OCI-LY7 (cell line): Measurements from ENCODE around the gene ARHGEF19. TPM values are rescaled to one million over a fixed set of nuclear protein-coding genes. Genes with fewer than 3 reads are reported as not detected.

ENCODE experiments used
- BruUV-seq: library from RNA; stranded (reverse); fragments of 400-500 nt; replicated peaks from 2 replicates; lab custom pipeline; 2021; lab: Mats Ljungman, UMichigan
- CTCF ChIA-PET: fragments of 300-600 bp; sonication (Branson Sonifier 250); formaldehyde crosslinking; loops from one replicate; lab custom pipeline; 2022; ENCODE audit warnings: antibody characterized with exemption; ENCODE audit not compliant: unreplicated experiment; lab: Charles Lee
- POLR2A ChIA-PET: fragments of 300-600 bp; sonication (Branson Sonifier 250); formaldehyde crosslinking; loops from one replicate; lab custom pipeline; 2022; ENCODE audit warnings: antibody characterized with exemption; lab: Charles Lee
- DNase-seq: peaks from one replicate; pipeline ENCODE4 v3.0.0-alpha.2; 2015; ENCODE audit warnings: low spot score
- H2AFZ ChIP-seq: fragments of 200-600 bp; sonication (generic), shearing (Covaris generic); 2 replicates; pipeline ENCODE4 v1.6.1; 2014; ENCODE audit warnings: mild to moderate bottlenecking, antibody characterized with exemption, low read length, moderate library complexity
- H3K27ac ChIP-seq: fragments of 200-600 bp; sonication (generic); 2 replicates; pipeline ENCODE4 v1.5.1; 2014; ENCODE audit warnings: mixed run types, low read depth, mild to moderate bottlenecking, moderate library complexity, low read length, inconsistent platforms; ENCODE audit not compliant: poor library complexity, severe bottlenecking
- H3K36me3 ChIP-seq: fragments of 200-600 bp; sonication (generic); 2 replicates; pipeline ENCODE4 v1.6.1; 2014; ENCODE audit warnings: mild to moderate bottlenecking, antibody characterized with exemption, low read length, moderate library complexity, mixed read lengths; ENCODE audit not compliant: insufficient read depth
- H3K4me1 ChIP-seq: fragments of 200-600 bp; sonication (generic); 2 replicates; pipeline ENCODE4 v1.5.1; 2014; ENCODE audit warnings: mild to moderate bottlenecking, low read length; ENCODE audit not compliant: insufficient read depth, poor library complexity, severe bottlenecking
- H3K4me2 ChIP-seq: fragments of 200-600 bp; sonication (generic); 2 replicates; pipeline ENCODE4 v1.6.1; 2014; ENCODE audit warnings: mild to moderate bottlenecking, low read length
- H3K4me3 ChIP-seq: fragments of 200-600 bp; sonication (generic); 2 replicates; pipeline ENCODE4 v1.5.1; 2014; ENCODE audit warnings: mild to moderate bottlenecking, low read depth, low read length; ENCODE audit not compliant: poor library complexity, severe bottlenecking
- H3K79me2 ChIP-seq: fragments of 200-600 bp; sonication (generic); 2 replicates; pipeline ENCODE4 v1.6.1; 2016; ENCODE audit warnings: low read depth, mild to moderate bottlenecking, low read length, moderate library complexity, mixed read lengths; ENCODE audit not compliant: insufficient read depth
- H3K9me2 ChIP-seq: fragments of 200-600 bp; sonication (generic); 2 replicates; pipeline ENCODE4 v1.6.1; 2016; ENCODE audit warnings: mild to moderate bottlenecking, low read length, mixed read lengths; ENCODE audit not compliant: insufficient read depth
- H3K9me3 ChIP-seq: fragments of 200-600 bp; sonication (generic); 2 replicates; pipeline ENCODE4 v1.6.1; 2014; ENCODE audit warnings: mild to moderate bottlenecking, mixed run types, low read length, mixed read lengths
- H4K20me1 ChIP-seq: fragments of 200-600 bp; sonication (generic); 2 replicates; pipeline ENCODE4 v1.6.1; 2014; ENCODE audit warnings: mild to moderate bottlenecking, antibody characterized with exemption, low read length, moderate library complexity, mixed read lengths; ENCODE audit not compliant: insufficient read depth
- CTCF ChIP-seq: fragments of 200-600 bp; sonication (generic); conservative IDR thresholded peaks from 2 replicates; pipeline ENCODE4 v1.5.1; 2014; ENCODE audit warnings: mild to moderate bottlenecking, antibody characterized with exemption, low read length, moderate library complexity, mixed read lengths
- EZH2phosphoT487 ChIP-seq: fragments of 200-600 bp; sonication (generic); IDR thresholded peaks from 2 replicates; pipeline ENCODE4 v1.6.1; 2018; ENCODE audit warnings: low read depth, borderline replicate concordance, mild to moderate bottlenecking, mixed run types, antibody characterized with exemption, low read length, moderate library complexity, mixed read lengths
- intact Hi-C: fragments of 100-400 bp; cut with micrococcal nuclease; formaldehyde crosslinking; loops from one replicate; pipeline ENCODE4 v1.10.0; 2022; ENCODE audit not compliant: unreplicated experiment
- total RNA-seq, 2 experiments: library from RNA; depleted of rRNA in 1 of 2; stranded (reverse); fragments of >200 nt in 1 of 2; shearing (Covaris generic) in 1 of 2; gene quantifications; 2 replicates each; pipeline ENCODE4 v1.2.3, GENCODE V29; 2014 to 2022

The ARHGEF19 gene
- total RNA-seq, 2 experiments from 2014 or later, result 2.7 to 6.2 TPM

DNA sequence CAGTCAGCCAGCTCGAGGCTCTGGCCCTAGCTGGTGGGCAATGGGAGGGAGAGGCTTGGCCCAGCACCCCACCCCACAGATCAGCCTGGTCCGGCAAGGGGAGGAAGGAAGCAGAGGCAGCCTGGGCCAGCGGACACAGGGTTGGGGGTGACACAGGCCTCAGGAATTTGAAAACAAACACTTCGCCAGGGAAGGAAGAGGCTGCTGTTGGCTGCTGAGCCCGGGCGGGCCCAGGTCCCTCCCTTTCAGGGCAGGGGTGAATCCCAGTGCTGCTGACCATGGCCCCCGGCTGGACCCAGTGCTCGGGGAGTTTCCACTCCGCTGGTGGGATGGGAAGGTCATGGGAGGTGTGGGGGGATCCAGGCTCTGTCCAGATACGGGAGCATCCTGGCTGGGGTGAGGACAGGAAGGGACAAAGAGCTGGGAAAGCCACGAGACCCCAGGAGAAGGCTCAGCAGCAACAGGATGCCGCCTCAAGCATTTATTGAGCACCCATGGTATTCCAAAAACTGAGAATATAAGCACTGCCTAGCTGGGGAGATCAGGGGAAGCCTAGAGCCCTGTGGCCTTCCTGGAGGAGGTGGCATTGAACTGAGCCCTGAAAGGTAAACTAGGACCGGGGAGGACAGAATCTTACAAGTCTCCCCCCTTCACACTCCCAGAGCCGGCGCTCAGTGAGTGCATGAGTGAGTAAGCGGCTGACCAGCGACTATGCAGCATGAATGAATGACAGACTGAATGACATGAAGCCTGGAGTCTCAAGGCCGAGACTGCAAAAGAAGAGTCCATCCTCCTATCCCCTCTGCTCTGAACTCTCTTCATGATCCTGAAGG is 30.3 kb downstream of the ARHGEF19 start:
- Histone ChIP-seq H3K27ac (no peak overlapping the region), H3K36me3 (no peaks in the 10 kb centered on the region), H3K9me3 (no peaks in the 10 kb centered on the region), H4K20me1 (no peaks in the 10 kb centered on the region), H3K4me1 (no peaks in the 10 kb centered on the region), H3K4me3 (no peak overlapping the region), H3K9me2 (no peaks in the 10 kb centered on the region), H3K79me2 (no peaks in the 10 kb centered on the region), H2AFZ (no peak overlapping the region), H3K4me2 (no peak overlapping the region)
- ChIA-PET CTCF (no interaction called here), POLR2A (interaction anchor here (0.7 to 1.1 kb wide), 2 partner anchors 13 to 33 kb away, joined by 3 to 4 read pairs; no protein-coding TSS in a partner anchor)
- TF ChIP-seq EZH2phosphoT487, result no peak
- no peak for TF ChIP-seq CTCF
- DNase-seq, result no peak
- intact Hi-C loops, result loop anchor here (10.0 kb wide), 1 partner anchor 177 kb away; the partner anchor contains the start of gene SRARP
- no TSS peak for BruUV-seq

- no peaks in the 10 kb centered on the region for H3K9me2 ChIP-seq
- H3K9me3 ChIP-seq, result no peaks in the 10 kb centered on the region
- H3K79me2 ChIP-seq, result no peaks in the 10 kb centered on the region
- H2AFZ ChIP-seq, result no peak overlapping the region
- intact Hi-C loops, result loop anchor here (10.0 kb wide), 1 partner anchor 176 kb away; the partner anchor contains the start of gene SRARP
- no peak overlapping the region for H3K4me3 ChIP-seq
- ChIA-PET POLR2A (no interaction called here), CTCF (interaction anchor here (0.6 kb wide), 1 partner anchor 37 kb away, joined by 4 read pairs; no protein-coding TSS in a partner anchor)
- no peak for DNase-seq
- H3K36me3 ChIP-seq, result no peaks in the 10 kb centered on the region
- no peak overlapping the region for H3K27ac ChIP-seq
- H3K4me2 ChIP-seq, result no peak overlapping the region
- H4K20me1 ChIP-seq, result no peaks in the 10 kb centered on the region
- no peaks in the 10 kb centered on the region for H3K4me1 ChIP-seq
- no TSS peak for BruUV-seq
- TF ChIP-seq CTCF (no peak), EZH2phosphoT487 (no peak)
Observed at GRCh38 chr1:16180291-16180824, 32.1 kb downstream of the ARHGEF19 start.
